ENCODE results near the gene ALDH1A1.

DNA sequence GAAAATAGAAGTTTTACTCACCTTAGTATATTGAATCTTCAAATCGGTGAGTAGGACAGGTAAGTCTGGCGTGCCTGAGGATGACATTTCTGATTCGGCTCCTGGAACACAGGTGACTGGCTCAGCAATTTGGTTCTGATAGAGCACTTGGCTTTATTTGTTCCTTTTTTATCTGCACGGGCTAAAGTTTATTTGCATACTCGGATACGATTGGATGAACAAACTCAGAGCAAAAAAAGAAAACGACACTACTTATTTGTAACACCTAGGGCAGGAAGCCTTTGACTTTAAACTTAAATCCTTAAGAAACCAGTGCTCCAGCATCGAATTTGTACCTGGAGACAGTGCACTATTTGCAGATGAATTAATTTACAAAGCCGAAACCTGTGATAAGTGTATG lies at the start of gene ALDH1A1:
- TF ChIP-seq GATA2 (IDR thresholded peaks at IDR 0.05; ENCODE audit: low read depth, low read length) (no peak), GATA3 (IDR thresholded peaks at IDR 0.05; ENCODE audit: low read depth, low read length) (no peak)

Data from SH-SY5Y (cell line).